Type B pancreatic cell (in vitro differentiated cells): ENCODE data around the gene STAC3. TPM values are rescaled to one million over a fixed set of nuclear protein-coding genes. Genes with fewer than 3 reads are reported as not detected.

Experiments
- DNase-seq: peaks from one replicate; pipeline ENCODE4 v3.0.0; 2021; ENCODE audit warnings: mixed read lengths; ENCODE audit not compliant: unreplicated experiment; ENCODE audit errors: extremely low spot score
- H3K27ac Mint-ChIP-seq: 2 replicates; pipeline ENCODE4 v1.8.0; 2021; ENCODE audit warnings: mild to moderate bottlenecking, mixed read lengths
- H3K27me3 Mint-ChIP-seq: 2 replicates; pipeline ENCODE4 v1.8.0; 2021; ENCODE audit warnings: mixed read lengths
- H3K36me3 Mint-ChIP-seq: 2 replicates; pipeline ENCODE4 v1.8.0; 2021; ENCODE audit warnings: mixed read lengths
- H3K4me1 Mint-ChIP-seq: one replicate; pipeline ENCODE4 v1.8.0; 2021; ENCODE audit warnings: mixed read lengths; ENCODE audit not compliant: unreplicated experiment
- H3K4me3 Mint-ChIP-seq: 2 replicates; pipeline ENCODE4 v1.8.0; 2021; ENCODE audit warnings: mild to moderate bottlenecking, mixed read lengths
- H3K9me3 Mint-ChIP-seq: 2 replicates; pipeline ENCODE4 v1.8.0; 2021; ENCODE audit warnings: mixed read lengths
- total RNA-seq: library from RNA; stranded (reverse); gene quantifications from 2 replicates; pipeline ENCODE4 v1.2.1, GENCODE V29; 2021; ENCODE audit warnings: low replicate concordance
- TF ChIP-seq, protein P1 (sequence below): fragments of 200-600 bp; sonication (generic); conservative IDR thresholded peaks from 2 replicates; pipeline ENCODE4 v1.5.0; 2021; ENCODE audit warnings: antibody characterized with exemption, mild to moderate bottlenecking

Gene STAC3
- total RNA-seq, 1 donor from 2014 or later: 4.8 TPM

DNA sequence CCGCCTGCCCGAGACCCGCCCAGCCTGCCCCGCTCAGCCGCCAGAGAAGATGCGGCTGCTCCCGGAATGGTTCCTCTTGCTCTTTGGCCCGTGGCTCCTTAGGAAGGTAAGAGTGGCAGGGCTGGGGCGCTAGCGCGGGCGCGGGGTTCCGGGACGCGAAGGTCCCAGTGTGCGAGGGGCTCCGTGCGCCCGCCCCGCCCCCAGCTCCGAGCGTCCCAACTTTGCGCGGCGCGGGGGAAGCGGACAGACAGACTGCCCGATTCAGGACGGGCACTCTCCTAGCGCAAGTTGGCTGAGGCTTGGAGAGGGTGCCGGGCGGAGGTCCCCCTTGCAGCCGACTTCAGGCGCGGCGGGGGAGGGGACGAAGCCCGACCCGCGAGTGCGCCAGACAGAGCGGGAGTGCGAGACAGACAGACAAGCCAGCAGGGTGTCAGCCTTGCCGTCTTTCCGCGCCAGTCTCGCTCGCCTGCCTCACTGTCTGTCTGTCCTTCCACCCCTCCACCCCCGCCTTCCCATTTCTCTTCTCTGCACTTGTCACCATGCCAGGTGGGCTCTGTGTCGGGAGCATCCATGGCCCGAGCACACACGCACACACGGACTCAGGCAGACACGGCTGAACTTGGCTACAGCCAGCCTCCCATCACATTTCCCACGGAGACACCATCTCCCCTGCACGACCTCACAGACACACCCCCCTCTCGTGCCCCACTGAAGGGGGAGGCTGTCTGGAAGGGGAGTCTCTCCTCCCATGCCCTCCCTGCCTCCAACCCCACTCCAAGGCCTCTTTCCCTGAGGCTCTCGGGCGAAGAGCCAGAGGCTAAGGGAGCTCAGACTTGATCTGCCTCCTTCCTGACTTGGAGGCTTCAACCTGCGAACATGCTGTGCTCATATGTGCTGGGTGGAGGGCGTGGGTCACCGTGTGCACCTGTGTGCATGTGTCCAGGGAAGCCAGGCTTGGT lies 33.8 kb downstream of the STAC3 start:
- TF ChIP-seq, protein P1, sequence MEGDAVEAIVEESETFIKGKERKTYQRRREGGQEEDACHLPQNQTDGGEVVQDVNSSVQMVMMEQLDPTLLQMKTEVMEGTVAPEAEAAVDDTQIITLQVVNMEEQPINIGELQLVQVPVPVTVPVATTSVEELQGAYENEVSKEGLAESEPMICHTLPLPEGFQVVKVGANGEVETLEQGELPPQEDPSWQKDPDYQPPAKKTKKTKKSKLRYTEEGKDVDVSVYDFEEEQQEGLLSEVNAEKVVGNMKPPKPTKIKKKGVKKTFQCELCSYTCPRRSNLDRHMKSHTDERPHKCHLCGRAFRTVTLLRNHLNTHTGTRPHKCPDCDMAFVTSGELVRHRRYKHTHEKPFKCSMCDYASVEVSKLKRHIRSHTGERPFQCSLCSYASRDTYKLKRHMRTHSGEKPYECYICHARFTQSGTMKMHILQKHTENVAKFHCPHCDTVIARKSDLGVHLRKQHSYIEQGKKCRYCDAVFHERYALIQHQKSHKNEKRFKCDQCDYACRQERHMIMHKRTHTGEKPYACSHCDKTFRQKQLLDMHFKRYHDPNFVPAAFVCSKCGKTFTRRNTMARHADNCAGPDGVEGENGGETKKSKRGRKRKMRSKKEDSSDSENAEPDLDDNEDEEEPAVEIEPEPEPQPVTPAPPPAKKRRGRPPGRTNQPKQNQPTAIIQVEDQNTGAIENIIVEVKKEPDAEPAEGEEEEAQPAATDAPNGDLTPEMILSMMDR: no peak
- Mint-ChIP-seq H3K4me3 (peak overlapping the region; percentile 82), H3K4me1 (peaks cover 57% of the 10 kb centered on the region), H3K9me3 (no peaks in the 10 kb centered on the region), H3K27ac (peak overlapping the region; percentile 60), H3K27me3 (peaks cover 74% of the 10 kb centered on the region), H3K36me3 (no peaks in the 10 kb centered on the region)
- DNase-seq: no peak

DNA sequence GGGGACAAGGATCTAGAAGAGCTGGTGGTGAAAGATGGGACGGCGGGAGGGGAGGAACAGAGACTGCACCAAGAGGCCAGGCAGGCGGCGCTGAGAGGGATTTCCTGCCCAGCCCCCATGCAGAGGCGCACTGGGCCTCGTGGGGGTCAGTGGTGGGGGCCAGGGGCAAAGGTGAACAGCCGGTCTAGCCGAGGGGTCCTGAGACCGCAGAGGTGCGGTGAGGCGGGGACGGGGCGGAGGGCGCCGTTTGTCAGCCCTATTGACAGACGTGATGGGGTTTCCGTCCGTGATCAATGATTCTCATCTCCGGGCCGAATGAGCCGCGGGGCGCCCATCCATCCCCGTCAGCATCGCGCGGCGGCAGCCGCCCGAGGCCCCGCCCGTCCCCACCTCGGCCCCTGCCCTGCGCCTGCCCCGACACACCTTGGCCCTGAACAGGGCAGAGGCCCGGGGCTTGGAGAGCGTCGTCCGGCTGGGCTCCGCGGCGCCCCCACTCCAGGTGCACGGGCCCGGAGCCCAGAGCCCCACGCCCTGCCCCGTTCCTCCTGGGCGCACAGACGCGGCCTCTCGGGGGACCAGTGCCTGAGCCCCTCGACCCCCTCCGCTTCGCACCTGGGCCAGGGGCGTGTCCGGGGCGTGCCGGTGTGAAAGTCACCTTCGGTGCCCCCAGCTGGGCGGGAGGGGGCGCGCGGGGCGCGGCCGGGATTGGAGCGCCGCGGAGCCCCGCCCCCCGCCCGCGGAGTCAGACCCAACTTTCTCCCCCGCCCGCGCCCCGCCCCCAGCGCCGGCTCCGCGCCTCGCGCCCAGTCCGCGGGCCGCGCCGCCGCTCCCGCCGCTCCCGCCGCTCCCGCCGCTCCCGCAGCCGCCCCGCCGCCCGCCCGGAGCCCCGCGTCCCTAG lies 34.7 kb downstream of the STAC3 start, which contains the start of gene NXPH4:
Gene NXPH4 (plus strand): TSS at position 781 of the 898 bp plus-strand sequence. CDS start 176 bp downstream, outside the sequence.
- peak within 1 kb of the TSS; percentile 97 for H3K27ac Mint-ChIP-seq
- no peaks in the 10 kb centered on the region for H3K9me3 Mint-ChIP-seq
- peaks cover 66% of the 10 kb centered on the region for H3K27me3 Mint-ChIP-seq
- H3K4me1 Mint-ChIP-seq: peaks cover 57% of the 10 kb centered on the region
- no peaks in the 10 kb centered on the region for H3K36me3 Mint-ChIP-seq
- no peak for DNase-seq
- TF ChIP-seq, protein P1: no peak
- peak within 1 kb of the TSS; percentile 86 for H3K4me3 Mint-ChIP-seq

GRCh38 chr12:57215668-57216013 lies 35.3 kb downstream of the STAC3 start:
- Mint-ChIP-seq H3K4me1 (peaks cover 52% of the 10 kb centered on the region), H3K27me3 (peaks cover 60% of the 10 kb centered on the region), H3K4me3 (peak overlapping the region; percentile 86), H3K27ac (peak overlapping the region; percentile 97), H3K9me3 (no peaks in the 10 kb centered on the region), H3K36me3 (no peaks in the 10 kb centered on the region)
- no peak for DNase-seq
- TF ChIP-seq, protein P1: no peak

GRCh38 chr12:57215065-57215464 lies 35.9 kb downstream of the STAC3 start:
- no peaks in the 10 kb centered on the region for H3K9me3 Mint-ChIP-seq
- peaks cover 50% of the 10 kb centered on the region for H3K4me1 Mint-ChIP-seq
- peak overlapping the region; percentile 97 for H3K27ac Mint-ChIP-seq
- H3K27me3 Mint-ChIP-seq: peaks cover 57% of the 10 kb centered on the region
- TF ChIP-seq, protein P1: no peak
- DNase-seq: no peak
- H3K36me3 Mint-ChIP-seq: no peaks in the 10 kb centered on the region
- H3K4me3 Mint-ChIP-seq: peak overlapping the region; percentile 86

DNA sequence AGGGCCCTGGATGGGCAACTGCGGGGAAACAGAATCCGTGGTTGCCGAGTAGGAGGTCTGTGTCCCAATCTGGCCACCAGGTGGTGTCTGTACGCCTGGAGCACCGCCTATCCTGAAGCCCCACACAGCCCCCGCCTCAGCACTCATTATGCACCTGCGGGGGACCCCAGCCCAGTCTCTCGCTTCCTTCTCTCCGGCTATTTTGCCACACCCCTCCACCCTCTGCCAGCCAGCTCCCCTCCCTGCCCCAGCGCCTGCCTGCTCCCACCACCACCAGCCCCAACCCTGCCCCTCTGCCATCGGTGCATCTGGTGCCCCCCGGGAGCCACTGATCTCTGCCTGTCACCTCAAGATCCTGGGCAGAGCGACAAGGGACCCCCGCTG lies 36.6 kb downstream of the STAC3 start:
- Mint-ChIP-seq H3K4me3 (peak overlapping the region; percentile 86), H3K27ac (peak overlapping the region; percentile 97), H3K4me1 (peaks cover 44% of the 10 kb centered on the region), H3K27me3 (peaks cover 52% of the 10 kb centered on the region), H3K9me3 (no peaks in the 10 kb centered on the region), H3K36me3 (no peaks in the 10 kb centered on the region)
- no peak for DNase-seq
- TF ChIP-seq, protein P1: peak; percentile 85
